Right ventricle myocardium inferior (tissue), 1 donor: Measurements from ENCODE around the gene GNG2. TPM values are rescaled to one million over a fixed set of nuclear protein-coding genes. Genes with fewer than 3 reads are reported as not detected.

Experiments
- ATAC-seq: fragments of 200-7000 bp; cut with Tn5 transposase; one replicate; pipeline ENCODE4 v1.9.1; 2020; ENCODE audit warnings: mild to moderate bottlenecking, moderate library complexity
- DNase-seq: peaks from one replicate; pipeline ENCODE4 v3.0.0; 2021; ENCODE audit errors: missing footprints
- intact Hi-C: fragments of 100-400 bp; cut with DNase I; formaldehyde crosslinking; loops from one replicate; pipeline ENCODE4 v1.11.0; 2022
- total RNA-seq: library from RNA; stranded (reverse); fragmentation: NEBNext Ultra II Directional; extraction: Animal tissue kit (Norgen Biotek cat#: 25700); gene quantifications from one replicate; pipeline ENCODE4 v1.2.1, GENCODE V29; 2021
- donor health status: DM: no; HTN: yes; CAD: no; lungs with severe emphysema.

Gene GNG2
- total RNA-seq, 1 donor from 2014 or later: 15.5 TPM

- DNase-seq (no peak), ATAC-seq (no peak)
- intact Hi-C loops: no loop called here
Measured at GRCh38 chr14:51969852-51970540, 109.6 kb downstream of the GNG2 start.

DNA sequence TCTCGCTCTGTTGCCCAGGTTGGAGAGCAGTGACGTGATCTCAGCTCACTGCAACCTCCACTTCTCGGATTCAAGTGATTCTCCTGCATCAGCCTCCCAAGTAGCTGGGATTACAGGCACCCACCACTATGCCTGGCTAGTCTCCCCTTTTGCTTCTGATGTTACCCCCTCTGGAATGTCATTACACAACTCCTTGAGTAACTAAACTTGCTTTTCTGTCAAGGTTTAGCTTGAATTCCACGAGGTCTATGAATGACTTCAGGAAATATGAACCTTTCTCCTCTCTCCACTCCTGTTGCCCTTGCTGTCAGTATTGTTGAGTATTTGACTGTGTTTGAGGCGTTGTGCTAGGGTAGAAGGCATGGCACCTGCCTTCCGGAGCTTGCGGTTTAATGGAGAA is 112.2 kb downstream of the GNG2 start:
- no peak for DNase-seq
- no peak for ATAC-seq
- intact Hi-C loops: no loop called here

DNA sequence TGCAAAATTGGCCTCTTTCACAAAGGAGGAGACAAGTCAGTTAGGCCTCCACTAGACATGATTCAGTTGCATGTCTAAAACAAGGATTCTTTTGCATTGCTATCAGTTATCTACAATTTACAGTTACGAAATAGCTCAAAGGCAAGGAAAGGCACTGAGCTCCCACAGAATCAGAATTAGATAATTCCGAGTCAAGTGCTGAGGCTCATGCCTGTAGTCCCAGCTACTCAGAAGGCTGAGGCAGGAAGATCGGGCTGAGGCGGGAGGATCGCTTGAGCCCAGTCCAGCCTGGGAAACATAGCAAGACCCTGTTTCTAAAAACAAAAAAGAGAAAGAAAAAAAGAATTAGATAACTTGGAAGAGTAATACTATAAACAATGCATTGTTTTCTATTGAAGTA is 116.7 kb downstream of the GNG2 start:
- ATAC-seq: no peak
- intact Hi-C loops: loop anchor here (5.0 kb wide), 2 partner anchors 115 to 195 kb away; partner anchors contain the start of gene GNG2

GRCh38 chr14:51978681-51979085 is 118.3 kb downstream of the GNG2 start:
- ATAC-seq (peak; percentile 56), DNase-seq (no peak)
- intact Hi-C loops: loop anchor here (2.0 to 5.0 kb wide), 3 partner anchors 116 to 696 kb away; partner anchors contain the start of gene GNG2

More for the DNA sequence above, 116.7 kb downstream of the GNG2 start:
- DNase-seq: no peak

DNA sequence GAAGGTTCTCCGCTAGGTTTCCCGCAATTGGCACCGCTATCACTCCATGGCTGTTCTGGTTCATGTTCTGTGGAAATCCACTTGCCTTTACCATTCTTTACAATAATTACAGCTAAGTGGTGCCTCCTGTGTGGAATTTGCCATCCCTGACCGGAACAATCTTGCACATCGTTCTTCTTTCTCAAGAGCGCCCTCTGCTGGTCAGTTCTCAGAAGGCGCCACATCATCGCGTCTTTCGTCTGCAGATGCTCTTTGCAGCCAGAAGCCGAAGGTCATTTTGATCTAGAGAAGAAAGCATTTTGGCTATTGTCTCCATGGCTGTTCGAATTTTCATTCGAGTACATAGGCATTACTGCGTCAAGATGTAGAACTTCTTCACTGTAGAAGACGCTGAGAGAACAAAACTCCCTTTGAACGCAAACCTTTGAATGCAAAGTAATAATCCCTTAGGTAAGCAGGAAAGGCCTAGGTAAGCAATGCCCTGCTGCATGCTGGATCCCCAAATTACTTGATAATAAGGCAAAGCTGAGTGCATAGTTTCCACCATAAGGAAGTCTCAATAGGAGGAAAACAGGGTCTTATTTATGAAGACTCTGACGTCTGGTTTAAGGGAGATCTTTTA is 118.8 kb downstream of the GNG2 start:
- DNase-seq: peak; percentile 84
- ATAC-seq: peak; percentile 75
- intact Hi-C loops: loop anchor here (2.0 to 5.0 kb wide), 3 partner anchors 117 to 696 kb away; partner anchors contain the start of gene GNG2

GRCh38 chr14:51981218-51981854 is 120.9 kb downstream of the GNG2 start:
- DNase-seq (no peak), ATAC-seq (no peak)
- intact Hi-C loops: loop anchor here (10.0 kb wide), 1 partner anchor 327 kb away; the partner anchor contains the start of gene FRMD6

GRCh38 chr14:51988221-51988620 is 127.8 kb downstream of the GNG2 start:
- no peak for ATAC-seq
- intact Hi-C loops: loop anchor here (10.0 kb wide), 1 partner anchor 333 kb away; the partner anchor contains the start of gene FRMD6
- DNase-seq: no peak

- intact Hi-C loops: loop anchor here (10.0 kb wide), 2 partner anchors 275 to 335 kb away; partner anchors contain the start of genes FRMD6 and PTGDR
- DNase-seq: peak; percentile 98
- peak; percentile 99 for ATAC-seq
Measured at GRCh38 chr14:51989293-51990234, 129.2 kb downstream of the GNG2 start, which contains the start of gene RTRAF. TSS of gene RTRAF (plus strand) at chr14:51989546. CDS start at chr14:51989640, 94 bp downstream.

GRCh38 chr14:51990488-51990887 is 130.1 kb downstream of the GNG2 start:
- no peak for ATAC-seq
- intact Hi-C loops: loop anchor here (10.0 kb wide), 1 partner anchor 274 kb away; the partner anchor contains the start of gene PTGDR

GRCh38 chr14:51993285-51993920 is 133.0 kb downstream of the GNG2 start:
- ATAC-seq (no peak), DNase-seq (no peak)
- intact Hi-C loops: loop anchor here (10.0 kb wide), 1 partner anchor 271 kb away; the partner anchor contains the start of gene PTGDR

More at GRCh38 chr14:51990488-51990887, 130.1 kb downstream of the GNG2 start:
- no peak for DNase-seq

- no peak for DNase-seq
- ATAC-seq: no peak
- intact Hi-C loops: loop anchor here (1.0 to 10.0 kb wide), 3 partner anchors 73 to 269 kb away; partner anchors contain the start of genes NID2 and PTGDR
Measured at GRCh38 chr14:51996148-51996746, 135.8 kb downstream of the GNG2 start.

GRCh38 chr14:51998348-51998747 is 137.9 kb downstream of the GNG2 start:
- DNase-seq (no peak), ATAC-seq (no peak)
- intact Hi-C loops: loop anchor here (10.0 kb wide), 1 partner anchor 266 kb away; the partner anchor contains the start of gene PTGDR

DNA sequence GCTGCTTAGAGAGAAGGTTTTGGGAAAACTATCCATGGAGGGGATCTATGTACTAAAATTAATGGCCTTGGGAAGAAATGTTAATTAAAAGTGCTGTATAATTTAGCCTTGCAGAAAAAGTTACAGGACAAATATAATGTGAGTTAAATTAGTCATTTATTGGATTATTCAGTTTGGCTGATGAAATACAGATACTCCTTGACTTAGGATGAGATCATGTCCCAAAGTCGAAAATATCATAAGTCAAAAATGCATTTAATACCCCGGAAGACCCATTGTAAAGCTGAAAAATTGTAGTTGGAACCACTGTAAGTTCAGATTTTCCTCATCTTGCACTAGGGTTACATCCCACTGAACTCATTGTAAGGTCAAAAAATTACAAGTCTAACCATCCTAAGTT is 138.7 kb downstream of the GNG2 start:
- DNase-seq: no peak
- intact Hi-C loops: loop anchor here (10.0 kb wide), 1 partner anchor 266 kb away; the partner anchor contains the start of gene PTGDR
- no peak for ATAC-seq

- ATAC-seq (no peak), DNase-seq (no peak)
- intact Hi-C loops: no loop called here
Measured at GRCh38 chr14:52000019-52000582, 139.7 kb downstream of the GNG2 start.

GRCh38 chr14:52000696-52001095 is 140.3 kb downstream of the GNG2 start:
- ATAC-seq (no peak), DNase-seq (no peak)
- intact Hi-C loops: no loop called here

DNA sequence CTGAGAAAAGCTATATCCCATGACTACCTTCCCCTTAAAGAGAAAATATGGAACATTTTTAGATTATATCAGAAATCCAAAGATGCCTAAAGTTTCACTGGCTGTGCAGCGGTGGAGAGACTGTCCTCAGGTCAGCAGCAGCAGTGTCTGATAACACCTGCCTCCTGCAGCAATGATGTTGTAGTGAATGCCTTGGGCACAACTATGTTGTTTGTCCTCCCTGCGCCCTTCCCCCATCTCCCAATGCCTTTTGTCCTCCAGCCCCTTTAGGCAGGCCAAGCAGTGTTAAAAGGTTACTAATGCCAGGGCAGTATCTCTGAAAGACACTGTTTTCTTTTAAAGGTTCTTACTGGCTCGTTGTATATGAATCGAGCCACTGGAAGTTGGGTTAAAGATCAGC is 142.1 kb downstream of the GNG2 start:
- ATAC-seq: peak; percentile 40
- no peak for DNase-seq
- intact Hi-C loops: no loop called here

DNA sequence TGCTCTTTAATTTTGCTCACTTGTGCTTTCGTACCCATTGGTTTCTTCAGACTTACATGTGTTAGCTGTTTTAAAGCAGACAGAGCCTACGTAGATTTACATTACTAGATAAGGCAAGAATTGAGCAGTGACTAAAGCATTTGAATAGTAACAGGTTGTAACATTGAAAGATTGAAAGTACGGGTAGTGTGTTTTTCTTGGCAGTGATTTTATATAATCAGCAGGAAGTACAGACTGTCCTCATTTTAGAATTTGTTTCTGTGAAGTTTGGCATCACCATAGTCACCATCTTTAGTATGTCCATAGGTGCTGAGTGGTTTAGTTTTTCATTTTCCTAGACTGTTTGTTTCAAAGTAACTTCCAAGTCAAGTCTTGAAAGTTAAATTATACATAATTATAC is 142.9 kb downstream of the GNG2 start:
- DNase-seq (no peak), ATAC-seq (peak; percentile 87)
- intact Hi-C loops: no loop called here
